ENCODE measurements around the gene SIRT7.

DNA sequence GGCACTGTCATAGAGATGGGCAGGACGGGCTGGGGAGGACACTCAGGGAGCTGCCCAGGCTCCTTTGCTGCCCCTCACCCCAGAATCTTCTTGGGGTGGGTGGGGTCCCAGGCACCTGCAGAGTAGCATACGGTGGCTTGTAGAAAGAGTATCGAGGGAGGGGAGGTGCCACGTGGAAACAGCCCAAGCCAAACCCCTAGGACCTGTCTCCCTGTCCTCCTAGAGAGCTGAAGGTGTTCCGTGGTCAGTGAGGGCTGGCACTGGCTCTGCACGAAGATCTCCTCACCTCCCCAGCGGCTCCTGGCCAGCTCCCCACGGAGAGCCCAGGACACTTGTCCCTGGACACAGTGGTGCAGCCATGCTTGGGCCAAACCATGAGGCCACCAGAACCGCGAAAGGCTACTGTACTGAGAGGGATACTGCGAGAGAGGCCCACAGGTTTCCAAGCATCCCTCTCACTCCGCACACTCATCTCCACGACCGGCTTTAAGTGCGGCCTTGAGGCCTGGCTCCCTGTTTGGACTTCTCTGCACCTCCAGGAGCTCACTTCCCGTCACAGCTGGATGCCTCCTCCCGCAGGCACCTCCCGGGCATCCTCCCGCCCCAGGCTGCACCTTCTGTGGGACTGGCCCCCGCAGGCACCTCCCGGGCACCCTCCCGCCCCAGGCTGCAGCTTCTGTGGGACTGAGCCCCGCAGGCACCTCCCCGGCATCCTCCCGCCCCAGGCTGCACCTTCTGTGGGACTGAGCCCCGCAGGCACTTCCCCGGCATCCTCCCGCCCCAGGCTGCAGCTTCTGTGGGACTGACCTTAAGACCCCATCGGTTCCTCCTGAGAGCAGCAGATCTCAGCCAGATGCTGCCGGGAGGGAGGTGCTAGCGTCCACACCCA, 11.5 kb upstream of the SIRT7 start:
- TF ChIP-seq, protein P1, sequence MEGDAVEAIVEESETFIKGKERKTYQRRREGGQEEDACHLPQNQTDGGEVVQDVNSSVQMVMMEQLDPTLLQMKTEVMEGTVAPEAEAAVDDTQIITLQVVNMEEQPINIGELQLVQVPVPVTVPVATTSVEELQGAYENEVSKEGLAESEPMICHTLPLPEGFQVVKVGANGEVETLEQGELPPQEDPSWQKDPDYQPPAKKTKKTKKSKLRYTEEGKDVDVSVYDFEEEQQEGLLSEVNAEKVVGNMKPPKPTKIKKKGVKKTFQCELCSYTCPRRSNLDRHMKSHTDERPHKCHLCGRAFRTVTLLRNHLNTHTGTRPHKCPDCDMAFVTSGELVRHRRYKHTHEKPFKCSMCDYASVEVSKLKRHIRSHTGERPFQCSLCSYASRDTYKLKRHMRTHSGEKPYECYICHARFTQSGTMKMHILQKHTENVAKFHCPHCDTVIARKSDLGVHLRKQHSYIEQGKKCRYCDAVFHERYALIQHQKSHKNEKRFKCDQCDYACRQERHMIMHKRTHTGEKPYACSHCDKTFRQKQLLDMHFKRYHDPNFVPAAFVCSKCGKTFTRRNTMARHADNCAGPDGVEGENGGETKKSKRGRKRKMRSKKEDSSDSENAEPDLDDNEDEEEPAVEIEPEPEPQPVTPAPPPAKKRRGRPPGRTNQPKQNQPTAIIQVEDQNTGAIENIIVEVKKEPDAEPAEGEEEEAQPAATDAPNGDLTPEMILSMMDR (IDR thresholded peaks at IDR 0.05), result no peak
- TF ChIP-seq POLR2A (IDR thresholded peaks at IDR 0.05), result no peak
